Smooth muscle cell (in vitro differentiated cells): ENCODE results near the gene SMYD3. TPM values are rescaled to one million over a fixed set of nuclear protein-coding genes. Genes with fewer than 3 reads are reported as not detected.

Experiments
- DNase-seq: peaks from one replicate; lab custom pipeline; 2025; ENCODE audit not compliant: unreplicated experiment; lab: John Stamatoyannopoulos, UW
- H2AFZ ChIP-seq: fragments of 200-600 bp; sonication (generic); 2 replicates; pipeline ENCODE4 v1.6.0; 2016; ENCODE audit warnings: antibody characterized with exemption, low read depth, mild to moderate bottlenecking
- H3F3A ChIP-seq: fragments of 200-600 bp; sonication (generic); 2 replicates; pipeline ENCODE4 v1.6.0; 2017; ENCODE audit warnings: antibody characterized with exemption, low read depth
- H3K27ac ChIP-seq: fragments of 200-600 bp; sonication (generic); 2 replicates; pipeline ENCODE4 v1.5.1; 2016; ENCODE audit warnings: low read depth, mild to moderate bottlenecking
- H3K27me3 ChIP-seq: fragments of 200-600 bp; sonication (generic); 2 replicates; pipeline ENCODE4 v1.6.1; 2016; ENCODE audit warnings: low read depth, mild to moderate bottlenecking
- H3K36me3 ChIP-seq: fragments of 200-600 bp; sonication (generic); 2 replicates; pipeline ENCODE4 v1.5.1; 2016; ENCODE audit warnings: low read depth
- H3K4me1 ChIP-seq: fragments of 200-600 bp; sonication (generic); 2 replicates; pipeline ENCODE4 v1.5.1; 2016; ENCODE audit warnings: low read depth
- H3K4me2 ChIP-seq: fragments of 200-600 bp; sonication (generic); 2 replicates; pipeline ENCODE4 v1.6.0; 2016; ENCODE audit warnings: mild to moderate bottlenecking
- H3K4me3 ChIP-seq: fragments of 200-600 bp; sonication (generic); 2 replicates; pipeline ENCODE4 v1.5.1; 2016; ENCODE audit warnings: mild to moderate bottlenecking
- H3K79me2 ChIP-seq: fragments of 200-600 bp; sonication (generic); 2 replicates; pipeline ENCODE4 v1.6.0; 2016; ENCODE audit warnings: low read depth, mild to moderate bottlenecking
- H3K9ac ChIP-seq: fragments of 200-600 bp; sonication (generic); 2 replicates; pipeline ENCODE4 v1.6.0; 2016; ENCODE audit warnings: low read depth
- H3K9me3 ChIP-seq: fragments of 200-600 bp; sonication (generic); replicated peaks from 2 replicates; pipeline ENCODE4 v1.5.1; 2016; ENCODE audit warnings: low read depth
- H4K20me1 ChIP-seq: fragments of 200-600 bp; sonication (generic); 2 replicates; pipeline ENCODE4 v1.6.0; 2016; ENCODE audit warnings: low read depth
- CTCF ChIP-seq: fragments of 200-600 bp; sonication (generic); IDR thresholded peaks from 2 replicates; pipeline ENCODE4 v1.5.1; 2017; ENCODE audit warnings: borderline replicate concordance, mild to moderate bottlenecking, antibody characterized with exemption; ENCODE audit not compliant: insufficient read depth, poor library complexity, severe bottlenecking
- WGBS: methylation state at CpG from one replicate; pipeline ENCODE4 v1.1.7; 2016; ENCODE audit warnings: low lambda C conversion rate; 5-methylcytosine and 5-hydroxymethylcytosine counted together
- polyA plus RNA-seq: library from polyadenylated mRNA; unstranded; fragments of >200 nt; fragmentation: Nextera tagmentation; extraction: Ambion mirVana; gene quantifications from 2 replicates; pipeline ENCODE4 v1.2.1, GENCODE V29; 2016
- total RNA-seq: library from RNA; depleted of rRNA; stranded (reverse); fragments of >200 nt; gene quantifications from 2 replicates; pipeline ENCODE4 v1.2.3, GENCODE V29; 2014

Gene SMYD3
- total and polyA plus RNA-seq, 2 experiments from 2014 or later, result 162 to 301 TPM

- peak overlapping the region; percentile 64 for H3K9ac ChIP-seq
These were observed 634.6 kb downstream of the SMYD3 start for GRCh38 chr1:245872475-245872874.

GRCh38 chr1:245871915-245872314 is 635.2 kb downstream of the SMYD3 start:
- Histone ChIP-seq H3K4me1 (peaks cover 23% of the 10 kb centered on the region), H3K4me3 (no peak overlapping the region), H3K79me2 (peaks cover 4% of the 10 kb centered on the region), H3K9me3 (no peaks in the 10 kb centered on the region), H3K4me2 (peak overlapping the region; percentile 56), H3K9ac (peak overlapping the region; percentile 64), H4K20me1 (no peaks in the 10 kb centered on the region), H3F3A (peaks cover 41% of the 10 kb centered on the region), H2AFZ (no peak overlapping the region), H3K27ac (peak overlapping the region; percentile 98), H3K36me3 (no peaks in the 10 kb centered on the region), H3K27me3 (no peaks in the 10 kb centered on the region)
- no peak for DNase-seq
- TF ChIP-seq CTCF, result no peak
- 30% methylated on average over 4 of the region's 4 CpGs for WGBS

More at GRCh38 chr1:245872475-245872874, 634.6 kb downstream of the SMYD3 start:
- Histone ChIP-seq H2AFZ (no peak overlapping the region), H3K27ac (peak overlapping the region; percentile 98), H3K36me3 (no peaks in the 10 kb centered on the region), H3F3A (peaks cover 41% of the 10 kb centered on the region), H3K4me1 (peaks cover 23% of the 10 kb centered on the region), H3K79me2 (peaks cover 4% of the 10 kb centered on the region), H3K4me3 (no peak overlapping the region), H3K27me3 (no peaks in the 10 kb centered on the region), H4K20me1 (no peaks in the 10 kb centered on the region), H3K4me2 (peak overlapping the region; percentile 56), H3K9me3 (no peaks in the 10 kb centered on the region)
- WGBS, result 62% methylated on average over 8 of the region's 8 CpGs
- DNase-seq, result no peak
- TF ChIP-seq CTCF, result no peak

DNA sequence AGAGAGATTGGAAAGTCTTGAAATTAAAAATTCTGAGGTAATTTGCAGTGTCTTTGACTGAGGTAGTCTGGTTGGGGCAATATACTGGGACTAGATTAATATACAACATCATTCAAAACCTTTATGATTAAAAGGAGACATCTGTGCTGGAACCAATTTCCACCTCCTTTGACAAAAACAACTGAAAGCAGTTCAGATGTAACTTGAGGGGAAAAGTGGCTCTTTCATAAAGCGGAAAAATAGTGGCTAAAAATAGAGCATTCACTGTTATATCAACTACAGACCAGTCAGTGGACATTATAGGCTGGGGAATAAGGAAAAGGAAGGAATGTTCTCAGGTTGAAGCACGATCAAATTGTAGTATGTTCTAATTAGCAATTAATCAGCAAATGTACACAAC is 635.9 kb downstream of the SMYD3 start:
- TF ChIP-seq CTCF, result no peak
- peak overlapping the region; percentile 82 for H3K27ac ChIP-seq

GRCh38 chr1:245870698-245871097 is 636.4 kb downstream of the SMYD3 start:
- peaks cover 23% of the 10 kb centered on the region for H3K4me1 ChIP-seq
- H3K79me2 ChIP-seq, result peaks cover 7% of the 10 kb centered on the region
- H3K36me3 ChIP-seq, result no peaks in the 10 kb centered on the region
- no peak overlapping the region for H3K4me3 ChIP-seq
- peak overlapping the region; percentile 49 for H3K4me2 ChIP-seq
- no peak for TF ChIP-seq CTCF
- 84% methylated on average over 6 of the region's 6 CpGs for WGBS
- H2AFZ ChIP-seq, result no peak overlapping the region
- H3K9ac ChIP-seq, result no peak overlapping the region
- H4K20me1 ChIP-seq, result no peaks in the 10 kb centered on the region
- no peak for DNase-seq
- no peaks in the 10 kb centered on the region for H3K27me3 ChIP-seq
- H3F3A ChIP-seq, result peaks cover 30% of the 10 kb centered on the region
- H3K9me3 ChIP-seq, result no peaks in the 10 kb centered on the region
- peak overlapping the region; percentile 82 for H3K27ac ChIP-seq

More for the DNA sequence above, 635.9 kb downstream of the SMYD3 start:
- H3K4me2 ChIP-seq, result peak overlapping the region; percentile 49
- H3K79me2 ChIP-seq, result peaks cover 7% of the 10 kb centered on the region
- no peak for DNase-seq
- H4K20me1 ChIP-seq, result no peaks in the 10 kb centered on the region
- H3K4me3 ChIP-seq, result no peak overlapping the region
- no peaks in the 10 kb centered on the region for H3K36me3 ChIP-seq
- H3K9ac ChIP-seq, result peak overlapping the region; percentile 59
- H2AFZ ChIP-seq, result no peak overlapping the region
- no peaks in the 10 kb centered on the region for H3K9me3 ChIP-seq
- WGBS, result 86% methylated on average over 2 of the region's 2 CpGs
- H3F3A ChIP-seq, result peaks cover 35% of the 10 kb centered on the region
- peaks cover 23% of the 10 kb centered on the region for H3K4me1 ChIP-seq
- H3K27me3 ChIP-seq, result no peaks in the 10 kb centered on the region
